Heart right ventricle (tissue), 16 donors: Measurements from ENCODE around the gene SLC32A1. TPM values are rescaled to one million over a fixed set of nuclear protein-coding genes. Genes with fewer than 3 reads are reported as not detected.

Experiments
- ATAC-seq, 8 donors: fragments of 200-7000 bp; cut with Tn5 transposase; one replicate each; pipeline ENCODE4 v1.9.1; 2020; ENCODE audit warnings: mild to moderate bottlenecking in 8 of 8, moderate library complexity in 8 of 8, moderate number of reproducible peaks in 1 of 8
- DNase-seq, 2 donors: peaks; one replicate each; pipeline ENCODE4 v3.0.0-alpha.2; 2020
- H3K27ac ChIP-seq, 10 donors: fragments of 200-600 bp; sonication (generic) in 2 of 10; one replicate each; pipeline versions ENCODE4 v1.5.0 to v1.8.0; 2020 to 2022; ENCODE audit warnings: mild to moderate bottlenecking in 3 of 10
- H3K27me3 ChIP-seq, 7 donors: fragments of 200-600 bp; one replicate each; pipeline ENCODE4 v1.8.0; 2021 to 2022; ENCODE audit warnings: mild to moderate bottlenecking in 2 of 7
- H3K36me3 ChIP-seq, 9 donors: fragments of 200-600 bp; sonication (generic) in 1 of 9; one replicate each; pipeline versions ENCODE4 v1.5.0 to v1.8.0; 2020 to 2022; ENCODE audit warnings: mild to moderate bottlenecking in 2 of 9
- H3K4me1 ChIP-seq, 9 donors: fragments of 200-600 bp; sonication (generic) in 1 of 9; one replicate each; pipeline versions ENCODE4 v1.5.0 to v1.8.0; 2020 to 2022; ENCODE audit warnings: mild to moderate bottlenecking in 4 of 9
- H3K4me3 ChIP-seq, 10 donors: fragments of 200-600 bp; sonication (generic) in 2 of 10; one replicate each; pipeline versions ENCODE4 v1.5.0 to v1.8.0; 2020 to 2022; ENCODE audit warnings: mild to moderate bottlenecking in 7 of 10, moderate library complexity in 2 of 10
- H3K9me3 ChIP-seq, 11 donors: fragments of 200-600 bp in 10 of 11; sonication (generic) in 2 of 11; one replicate each; pipeline versions ENCODE4 v1.5.0 to v1.8.0; 2013 to 2022; ENCODE audit warnings: mild to moderate bottlenecking in 2 of 11, control low read depth in 1 of 11, moderate library complexity in 1 of 11
- CTCF ChIP-seq, 9 donors: fragments of 200-600 bp; sonication (generic) in 2 of 9; IDR thresholded peaks; one replicate each; pipeline versions ENCODE4 v1.5.0 to v1.8.0; 2021 to 2022; ENCODE audit warnings: antibody characterized with exemption in 9 of 9, mild to moderate bottlenecking in 5 of 9, moderate library complexity in 1 of 9
- WGBS, 2 donors: extraction: QIAGEN DNeasy Blood & Tissue Kit; methylation state at CpG; one replicate each; pipeline ENCODE4 v1.1.7; 2013; ENCODE audit warnings: inconsistent platforms in 1 of 2; 5-methylcytosine and 5-hydroxymethylcytosine counted together
- intact Hi-C, 10 donors: fragments of 100-400 bp; cut with DNase I; formaldehyde crosslinking; loops; one replicate each; pipeline versions ENCODE4 v1.11.1 to v1.14.2; 2022
- long read RNA-seq, 3 donors: library from polyadenylated mRNA; unstranded; transcript quantifications; one replicate each; pipeline ENCODE4 v2.0.0, GENCODE V29; 2020 to 2021
- polyA plus RNA-seq, 2 donors: library from polyadenylated mRNA; stranded (reverse); fragments of 200-250 nt; gene quantifications; one replicate each; pipeline ENCODE4 v1.2.3, GENCODE V29; 2013
- total RNA-seq, 10 donors: library from RNA; stranded (reverse); fragmentation: NEBNext Ultra II Directional in 3 of 10; extraction: Animal tissue kit (Norgen Biotek cat#: 25700) in 3 of 10; gene quantifications; one replicate each; pipeline versions ENCODE4 v1.2.1 to v1.2.4, GENCODE V29; 2021 to 2023
- donor health status: Arrhythmogenic right ventricular cardiomyopathy.
- donor health status: ischemic (EF 13 %, LVEDD 7.1; RV severe dilation, severe dysfunction).
- donor health status: healthy with polysubstance abuse.
- donor health status: DM: no; HTN: yes; CAD: no.
- donor health status: DM: no; HTN: no; CAD: no.
- donor health status: ischemic (EF 25% LVEDD 6.9; RV normal size, moderate dysfunction).
- donor health status: ischemic (EF 25% LVEDD 5.7; RV mildly dilated, moderate dysfunction).
- donor health status: healthy.
- donor health status: DM: yes; HTN: yes; CAD: no.
- donor health status: Ischemic cardiomyopathy.
- donor health status: ischemic (EF 35%, LVEDD 5.7; RV mildly dilated, moderate dysfunction).
- donor health status: nonischemic (EF 11% LVEDD 7.7; RV severe dilation, severe dysfunction).
- donor health status: DM: yes; HTN: yes; CAD: no.
- donor health status: PGD.
- donor health status: ischemic (EF 29% LVEDD 5.4; RV normal size, mild dysfunction).
- donor health status: nonischemic (EF 23%, LVEDD 6.1; RV moderate dilation, normal function).

The SLC32A1 gene
- total RNA-seq: not detected
- not detected for polyA plus RNA-seq
- long read RNA-seq, donor 1: 0 reads
- long read RNA-seq, donor 2: 0 reads
- long read RNA-seq, donor 3: 0 reads

GRCh38 chr20:38723848-38724625 is at the start of gene SLC32A1:
TSS of gene SLC32A1 (plus strand) at chr20:38724486. CDS start at chr20:38724725, 239 bp downstream.
- ATAC-seq (no peak), DNase-seq (no peak)
- H3K36me3 ChIP-seq: peaks cover 0 to 9% (median 0%) of the 10 kb centered on the region in 9 donors
- WGBS, 2 donors: 1% methylated on average over 64 to 76 of the region's 76 CpGs
- intact Hi-C loops: no loop called here
- no peak for TF ChIP-seq CTCF (IDR thresholded peaks at IDR 0.05)
- H3K4me3 ChIP-seq: no peak within 1 kb of the TSS
- H3K4me1 ChIP-seq: peaks cover 0 to 52% (median 38%) of the 10 kb centered on the region in 9 donors
- H3K27me3 ChIP-seq: peaks cover 57 to 99% (median 98%) of the 10 kb centered on the region in 7 donors
- H3K27ac ChIP-seq: no peak within 1 kb of the TSS
- no peaks in the 10 kb centered on the region for H3K9me3 ChIP-seq

GRCh38 chr20:38674765-38675133 is 49.5 kb upstream of the SLC32A1 start:
- no peaks in the 10 kb centered on the region for H3K9me3 ChIP-seq
- H3K27me3 ChIP-seq: peaks cover 7 to 73% (median 55%) of the 10 kb centered on the region in 7 donors
- H3K4me3 ChIP-seq: peak overlapping the region in 7 of 10 donors; percentile 38 to 63 (median 49)
- peaks cover 0 to 15% (median 11%) of the 10 kb centered on the region in 9 donors for H3K4me1 ChIP-seq
- 20 to 23% methylated on average over 13 of the region's 13 CpGs for WGBS, 2 donors
- no peak overlapping the region for H3K27ac ChIP-seq
- no peak for TF ChIP-seq CTCF (IDR thresholded peaks at IDR 0.05)
- H3K36me3 ChIP-seq: no peaks in the 10 kb centered on the region
- DNase-seq (no peak), ATAC-seq (peak in 1 of 8 donors; percentile 31)
- intact Hi-C loops: no loop called here

- intact Hi-C loops: no loop called here
- H3K27me3 ChIP-seq: peaks cover 7 to 55% (median 41%) of the 10 kb centered on the region in 7 donors
- no peak overlapping the region for H3K27ac ChIP-seq
- DNase-seq (no peak), ATAC-seq (no peak)
- peaks cover 0 to 15% (median 11%) of the 10 kb centered on the region in 9 donors for H3K4me1 ChIP-seq
- 88 to 96% methylated on average over 5 of the region's 5 CpGs for WGBS, 2 donors
- H3K36me3 ChIP-seq: no peaks in the 10 kb centered on the region
- H3K4me3 ChIP-seq: no peak overlapping the region
- no peaks in the 10 kb centered on the region for H3K9me3 ChIP-seq
- TF ChIP-seq CTCF (IDR thresholded peaks at IDR 0.05): no peak
These were observed 47.7 kb upstream of the SLC32A1 start for GRCh38 chr20:38676576-38676975.

GRCh38 chr20:38680500-38681306 is 43.6 kb upstream of the SLC32A1 start:
- no peak overlapping the region for H3K4me3 ChIP-seq
- ATAC-seq (no peak), DNase-seq (peak in 1 of 2 donors; percentile 13)
- WGBS, 2 donors: 40 to 42% methylated on average over 9 of the region's 9 CpGs
- H3K9me3 ChIP-seq: no peaks in the 10 kb centered on the region
- H3K27ac ChIP-seq: no peak overlapping the region
- H3K4me1 ChIP-seq: no peaks in the 10 kb centered on the region
- no peak for TF ChIP-seq CTCF (IDR thresholded peaks at IDR 0.05)
- no peaks in the 10 kb centered on the region for H3K36me3 ChIP-seq
- intact Hi-C loops: no loop called here
- peaks cover 0 to 46% (median 28%) of the 10 kb centered on the region in 7 donors for H3K27me3 ChIP-seq
